Measurements from ENCODE around the gene CPNE1. TPM values are rescaled to one million over a fixed set of nuclear protein-coding genes. Genes with fewer than 3 reads are reported as not detected.

Gene CPNE1
- total and polyA plus RNA-seq, 2 experiments from 2014 or later = 166 to 172 TPM

DNA sequence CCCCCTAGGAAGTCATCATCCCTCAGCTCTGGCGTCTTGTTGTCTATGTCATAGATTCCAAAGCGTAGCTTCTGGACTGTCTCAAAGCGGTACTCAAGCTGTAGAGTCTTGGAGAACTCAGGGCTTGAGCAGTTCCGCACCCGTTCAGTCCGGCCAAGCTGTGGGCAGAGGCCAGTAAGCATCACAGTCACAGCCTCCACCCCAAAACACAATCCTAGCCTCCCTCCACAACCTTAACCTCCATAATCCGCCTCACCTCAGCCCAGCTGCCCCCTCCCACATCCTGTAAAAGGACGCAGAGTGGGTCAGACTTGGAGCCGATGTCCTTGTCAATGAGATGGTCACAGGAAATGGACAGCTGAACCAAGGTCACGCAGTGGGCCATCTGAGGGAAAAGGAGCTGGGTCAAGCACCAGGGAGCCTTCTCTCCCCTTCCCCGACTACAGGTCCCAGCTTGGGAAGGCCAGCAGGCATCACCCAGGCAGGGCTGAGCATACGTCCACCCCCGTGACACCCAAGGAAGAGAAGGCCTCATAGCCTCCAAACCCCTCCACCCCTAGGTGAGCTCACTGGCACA lies 32.1 kb downstream of the CPNE1 start:
- DNase-seq = no peak
- no peak overlapping the region for H3K27ac ChIP-seq
- WGBS, 2 experiments (ENCODE audit: low coverage in 1 of 2, low lambda C conversion rate in 2 of 2, missing lambda C conversion rate in 2 of 2) = 94 to 98% methylated on average over 13 of the region's 13 CpGs
- H3K27me3 ChIP-seq (replicated peaks; ENCODE audit: insufficient read depth) = no peaks in the 10 kb centered on the region
- no peaks in the 10 kb centered on the region for H3K9me3 ChIP-seq (ENCODE audit: low read depth)
- H3F3A ChIP-seq (ENCODE audit: insufficient read depth) = 0 out of 2 replicates have a peak, but pooled peaks cover 7% of the 10 kb centered on the region
- peaks cover 18% of the 10 kb centered on the region; the same call in 1 of the 2 replicates for H3K36me3 ChIP-seq (ENCODE audit: low read depth)
- H3K9ac ChIP-seq = no peak overlapping the region
- no peak overlapping the region for H2AFZ ChIP-seq
- no peaks in the 10 kb centered on the region for H4K20me1 ChIP-seq (ENCODE audit: insufficient read depth)
- no peak overlapping the region for H3K4me3 ChIP-seq
- in situ Hi-C loops (cut with MboI) = no loop called here
- TF ChIP-seq EZH2phosphoT487 (IDR thresholded peaks at IDR 0.05; ENCODE audit: insufficient read depth, low read depth) = no peak
- no peaks in the 10 kb centered on the region for H3K4me1 ChIP-seq (ENCODE audit: insufficient read depth)
- H3K4me2 ChIP-seq (ENCODE audit: unreplicated experiment) = no peak overlapping the region
- H3K79me2 ChIP-seq (ENCODE audit: insufficient read depth) = peaks cover 56% of the 10 kb centered on the region
- H3K9me2 ChIP-seq (ENCODE audit: insufficient read depth) = no peaks in the 10 kb centered on the region

DNA sequence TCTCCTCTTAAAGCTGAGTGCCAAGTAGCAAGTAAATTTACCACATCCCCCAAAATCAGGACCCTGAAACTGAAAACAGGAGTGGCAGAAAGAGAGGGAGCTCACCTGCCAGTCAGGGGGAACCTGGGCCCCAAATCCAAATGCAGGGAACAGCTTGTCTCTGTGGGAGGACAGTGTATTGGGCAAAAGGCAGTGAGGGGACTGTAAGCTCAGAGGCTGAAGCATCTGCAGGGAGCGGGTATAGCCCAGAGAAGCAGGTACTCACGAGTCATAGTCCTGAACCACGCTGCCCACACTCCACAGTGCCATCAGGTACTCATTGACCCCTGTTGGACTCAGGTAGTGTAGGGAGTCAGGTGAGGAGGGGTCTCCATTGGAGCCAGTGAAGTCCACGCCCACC lies 34.1 kb downstream of the CPNE1 start:
- Histone ChIP-seq H2AFZ (no peak overlapping the region), H3K4me2 (ENCODE audit: unreplicated experiment) (no peak overlapping the region), H3K9me2 (ENCODE audit: insufficient read depth) (no peaks in the 10 kb centered on the region), H3K9ac (no peak overlapping the region), H3K36me3 (ENCODE audit: low read depth) (peaks cover 24% of the 10 kb centered on the region; the same call in 1 of the 2 replicates), H3K27me3 (replicated peaks; ENCODE audit: insufficient read depth) (no peaks in the 10 kb centered on the region), H3F3A (ENCODE audit: insufficient read depth) (0 out of 2 replicates have a peak, but pooled peaks cover 7% of the 10 kb centered on the region), H3K27ac (no peak overlapping the region), H3K4me3 (no peak overlapping the region), H3K79me2 (ENCODE audit: insufficient read depth) (peaks cover 36% of the 10 kb centered on the region), H3K4me1 (ENCODE audit: insufficient read depth) (no peaks in the 10 kb centered on the region), H3K9me3 (ENCODE audit: low read depth) (no peaks in the 10 kb centered on the region), H4K20me1 (ENCODE audit: insufficient read depth) (no peaks in the 10 kb centered on the region)
- TF ChIP-seq EZH2phosphoT487 (IDR thresholded peaks at IDR 0.05; ENCODE audit: insufficient read depth, low read depth) (no peak), EZH2 (IDR thresholded peaks at IDR 0.05; ENCODE audit: insufficient read depth, poor library complexity, severe bottlenecking) (no peak)
- 96 to 100% methylated on average over 4 of the region's 4 CpGs for WGBS, 2 experiments (ENCODE audit: low coverage in 1 of 2, low lambda C conversion rate in 2 of 2, missing lambda C conversion rate in 2 of 2)
- no peak for DNase-seq
- in situ Hi-C loops (cut with MboI) = no loop called here

DNA sequence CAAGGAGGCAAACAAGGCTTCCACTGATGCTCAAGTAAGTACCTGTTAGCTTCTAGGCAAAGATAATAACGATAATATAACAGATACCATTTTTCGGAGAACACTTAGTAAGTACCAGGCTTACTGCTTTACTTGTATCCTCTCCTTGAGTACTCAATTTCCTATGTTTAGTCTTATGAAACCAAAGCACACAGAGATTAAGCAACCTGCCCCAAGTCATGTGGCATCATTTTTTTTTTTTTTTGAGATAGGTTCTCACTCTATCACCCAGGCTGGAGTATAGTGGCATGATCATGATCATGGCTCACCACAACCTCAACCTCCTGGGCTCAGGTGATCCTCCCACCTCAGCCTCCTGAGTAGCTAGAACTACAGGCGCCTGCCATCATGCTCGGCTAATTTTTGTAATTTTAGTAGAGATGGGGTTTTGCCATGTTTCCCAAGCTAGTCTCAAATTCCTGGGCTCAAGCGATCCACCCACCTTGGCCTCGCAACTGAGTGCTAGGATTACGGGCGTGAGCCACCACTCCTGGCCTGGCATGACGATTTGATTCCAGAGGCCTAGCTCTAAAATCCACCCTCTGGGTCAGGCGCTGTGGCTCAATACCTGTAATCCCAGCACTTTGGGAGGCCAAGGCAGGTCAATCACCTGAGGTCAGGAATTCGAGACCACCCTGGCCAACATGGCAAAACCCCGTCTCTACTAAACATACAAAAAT lies 35.1 kb downstream of the CPNE1 start:
- DNase-seq = no peak
- Histone ChIP-seq H3K27ac (no peak overlapping the region), H3K36me3 (ENCODE audit: low read depth) (peaks cover 28% of the 10 kb centered on the region; the same call in 1 of the 2 replicates), H3K79me2 (ENCODE audit: insufficient read depth) (peaks cover 26% of the 10 kb centered on the region), H3K4me1 (ENCODE audit: insufficient read depth) (no peaks in the 10 kb centered on the region), H3K9me3 (ENCODE audit: low read depth) (no peaks in the 10 kb centered on the region), H3K9me2 (ENCODE audit: insufficient read depth) (no peaks in the 10 kb centered on the region), H2AFZ (no peak overlapping the region), H3K27me3 (replicated peaks; ENCODE audit: insufficient read depth) (no peaks in the 10 kb centered on the region), H3K4me2 (ENCODE audit: unreplicated experiment) (no peak overlapping the region), H3F3A (ENCODE audit: insufficient read depth) (peaks cover 10% of the 10 kb centered on the region; the same call in 1 of the 2 replicates), H3K4me3 (no peak overlapping the region), H4K20me1 (ENCODE audit: insufficient read depth) (no peaks in the 10 kb centered on the region), H3K9ac (no peak overlapping the region)
- TF ChIP-seq EZH2phosphoT487 (IDR thresholded peaks at IDR 0.05; ENCODE audit: insufficient read depth, low read depth) (no peak), EZH2 (IDR thresholded peaks at IDR 0.05; ENCODE audit: insufficient read depth, poor library complexity, severe bottlenecking) (no peak)
- in situ Hi-C loops (cut with MboI) = no loop called here
- 97% methylated on average over 12 of the region's 12 CpGs for WGBS, 2 experiments (ENCODE audit: low coverage in 1 of 2, low lambda C conversion rate in 2 of 2, missing lambda C conversion rate in 2 of 2)

GRCh38 chr20:35627121-35627520 lies 37.6 kb downstream of the CPNE1 start:
- Histone ChIP-seq H3K9me3 (ENCODE audit: low read depth) (no peaks in the 10 kb centered on the region), H3K4me1 (ENCODE audit: insufficient read depth) (no peaks in the 10 kb centered on the region), H3K9ac (no peak overlapping the region), H3K36me3 (ENCODE audit: low read depth) (peaks cover 28% of the 10 kb centered on the region; the same call in 1 of the 2 replicates), H3K4me2 (ENCODE audit: unreplicated experiment) (no peak overlapping the region), H3K27me3 (replicated peaks; ENCODE audit: insufficient read depth) (no peaks in the 10 kb centered on the region), H3K4me3 (no peak overlapping the region), H3K79me2 (ENCODE audit: insufficient read depth) (peaks cover 1% of the 10 kb centered on the region), H4K20me1 (ENCODE audit: insufficient read depth) (no peaks in the 10 kb centered on the region), H3F3A (ENCODE audit: insufficient read depth) (peaks cover 11% of the 10 kb centered on the region), H3K9me2 (ENCODE audit: insufficient read depth) (no peaks in the 10 kb centered on the region), H2AFZ (no peak overlapping the region), H3K27ac (no peak overlapping the region)
- 95 to 96% methylated on average over 7 to 8 of the region's 8 CpGs for WGBS, 2 experiments (ENCODE audit: low coverage in 1 of 2, low lambda C conversion rate in 2 of 2, missing lambda C conversion rate in 2 of 2)
- TF ChIP-seq EZH2 (IDR thresholded peaks at IDR 0.05; ENCODE audit: insufficient read depth, poor library complexity, severe bottlenecking) (no peak), EZH2phosphoT487 (IDR thresholded peaks at IDR 0.05; ENCODE audit: insufficient read depth, low read depth) (no peak)
- in situ Hi-C loops (cut with MboI) = no loop called here
- no peak for DNase-seq
